Mucosa of stomach (tissue), 1 donor: ENCODE results near the gene FAM222A.

Source experiments
- H3K27me3 ChIP-seq: one replicate; pipeline ENCODE4 v1.7.0; 2013; ENCODE audit warnings: mild to moderate bottlenecking, low read length; ENCODE audit not compliant: control insufficient read depth, insufficient read depth
- H3K36me3 ChIP-seq: one replicate; pipeline ENCODE4 v1.7.0; 2013; ENCODE audit warnings: low read length; ENCODE audit not compliant: control insufficient read depth, insufficient read depth
- H3K4me1 ChIP-seq: one replicate; pipeline ENCODE4 v1.7.0; 2013; ENCODE audit warnings: mild to moderate bottlenecking, low read length; ENCODE audit not compliant: control insufficient read depth, insufficient read depth
- H3K4me3 ChIP-seq: one replicate; pipeline ENCODE4 v1.7.0; 2013; ENCODE audit warnings: low read length
- H3K9ac ChIP-seq: one replicate; pipeline ENCODE4 v1.7.0; 2013; ENCODE audit warnings: mild to moderate bottlenecking, low read length, moderate library complexity
- H3K9me3 ChIP-seq: one replicate; pipeline ENCODE4 v1.7.0; 2013; ENCODE audit warnings: mild to moderate bottlenecking, low read length, moderate library complexity; ENCODE audit not compliant: control insufficient read depth
- donor health status: Pancreatic carcinoma.

FAM222A gene

GRCh38 chr12:109713187-109714070, at the start of gene FAM222A:
FAM222A (plus strand) TSS chr12:109713825; CDS start chr12:109744147, 30,322 bp downstream.
- no peaks in the 10 kb centered on the region for H3K36me3 ChIP-seq
- H3K4me1 ChIP-seq, result peaks cover 54% of the 10 kb centered on the region
- H3K4me3 ChIP-seq, result no peak within 1 kb of the TSS
- H3K9me3 ChIP-seq, result no peaks in the 10 kb centered on the region
- H3K27me3 ChIP-seq, result peaks cover 10% of the 10 kb centered on the region
- H3K9ac ChIP-seq, result peak within 1 kb of the TSS; percentile 36

GRCh38 chr12:109664402-109664801, 49.2 kb upstream of the FAM222A start:
- no peak overlapping the region for H3K9ac ChIP-seq
- no peaks in the 10 kb centered on the region for H3K4me1 ChIP-seq
- no peak overlapping the region for H3K4me3 ChIP-seq
- H3K36me3 ChIP-seq, result no peaks in the 10 kb centered on the region
- no peaks in the 10 kb centered on the region for H3K27me3 ChIP-seq
- no peaks in the 10 kb centered on the region for H3K9me3 ChIP-seq

- H3K4me1 ChIP-seq, result no peaks in the 10 kb centered on the region
- H3K36me3 ChIP-seq, result no peaks in the 10 kb centered on the region
- no peak overlapping the region for H3K9ac ChIP-seq
- no peak overlapping the region for H3K4me3 ChIP-seq
- no peaks in the 10 kb centered on the region for H3K27me3 ChIP-seq
- no peaks in the 10 kb centered on the region for H3K9me3 ChIP-seq
Observed at GRCh38 chr12:109666068-109666467, 47.6 kb upstream of the FAM222A start.

- H3K36me3 ChIP-seq, result no peaks in the 10 kb centered on the region
- H3K9ac ChIP-seq, result no peak overlapping the region
- H3K4me1 ChIP-seq, result no peaks in the 10 kb centered on the region
- no peak overlapping the region for H3K4me3 ChIP-seq
- H3K27me3 ChIP-seq, result no peaks in the 10 kb centered on the region
- H3K9me3 ChIP-seq, result no peaks in the 10 kb centered on the region
Observed at GRCh38 chr12:109670731-109671130, 42.9 kb upstream of the FAM222A start.

- Histone ChIP-seq H3K9me3 (no peaks in the 10 kb centered on the region), H3K4me3 (no peak overlapping the region)
Observed at GRCh38 chr12:109671502-109671901, 42.1 kb upstream of the FAM222A start.

GRCh38 chr12:109673379-109673778, 40.2 kb upstream of the FAM222A start:
- Histone ChIP-seq H3K4me1 (no peaks in the 10 kb centered on the region), H3K9ac (no peak overlapping the region), H3K27me3 (no peaks in the 10 kb centered on the region), H3K36me3 (no peaks in the 10 kb centered on the region), H3K9me3 (no peaks in the 10 kb centered on the region), H3K4me3 (no peak overlapping the region)

More at GRCh38 chr12:109671502-109671901, 42.1 kb upstream of the FAM222A start:
- H3K27me3 ChIP-seq, result no peaks in the 10 kb centered on the region
- H3K4me1 ChIP-seq, result no peaks in the 10 kb centered on the region
- no peaks in the 10 kb centered on the region for H3K36me3 ChIP-seq
- no peak overlapping the region for H3K9ac ChIP-seq

GRCh38 chr12:109673884-109674283, 39.7 kb upstream of the FAM222A start:
- no peaks in the 10 kb centered on the region for H3K4me1 ChIP-seq
- no peaks in the 10 kb centered on the region for H3K36me3 ChIP-seq
- H3K4me3 ChIP-seq, result no peak overlapping the region
- H3K9me3 ChIP-seq, result no peaks in the 10 kb centered on the region
- H3K9ac ChIP-seq, result no peak overlapping the region
- H3K27me3 ChIP-seq, result no peaks in the 10 kb centered on the region

GRCh38 chr12:109675411-109675810, 38.2 kb upstream of the FAM222A start:
- Histone ChIP-seq H3K27me3 (no peaks in the 10 kb centered on the region), H3K9ac (no peak overlapping the region), H3K9me3 (no peaks in the 10 kb centered on the region), H3K4me3 (no peak overlapping the region), H3K36me3 (no peaks in the 10 kb centered on the region), H3K4me1 (peaks cover 7% of the 10 kb centered on the region)

GRCh38 chr12:109677279-109677691, 36.3 kb upstream of the FAM222A start:
- no peak overlapping the region for H3K9ac ChIP-seq
- no peaks in the 10 kb centered on the region for H3K27me3 ChIP-seq
- peaks cover 7% of the 10 kb centered on the region for H3K4me1 ChIP-seq
- no peaks in the 10 kb centered on the region for H3K9me3 ChIP-seq
- no peaks in the 10 kb centered on the region for H3K36me3 ChIP-seq
- H3K4me3 ChIP-seq, result no peak overlapping the region

- Histone ChIP-seq H3K9ac (no peak overlapping the region), H3K27me3 (no peaks in the 10 kb centered on the region), H3K4me1 (peaks cover 7% of the 10 kb centered on the region), H3K9me3 (no peaks in the 10 kb centered on the region), H3K36me3 (no peaks in the 10 kb centered on the region), H3K4me3 (no peak overlapping the region)
Observed at GRCh38 chr12:109678719-109679118, 34.9 kb upstream of the FAM222A start.

GRCh38 chr12:109679501-109680263, 33.9 kb upstream of the FAM222A start:
- Histone ChIP-seq H3K4me3 (no peak overlapping the region), H3K27me3 (no peaks in the 10 kb centered on the region), H3K9ac (no peak overlapping the region), H3K4me1 (peaks cover 7% of the 10 kb centered on the region), H3K9me3 (no peaks in the 10 kb centered on the region), H3K36me3 (no peaks in the 10 kb centered on the region)
